Fibroblast of lung (primary cell): Measurements from ENCODE around the gene PXDC1. TPM values are rescaled to one million over a fixed set of nuclear protein-coding genes. Genes with fewer than 3 reads are reported as not detected.

ENCODE experiments used
- DNase-seq, 2 donors: peaks; one replicate each; pipeline versions ENCODE4 v3.0.0 to v3.0.0-alpha.2; 2010; ENCODE audit warnings: low read depth in 2 of 2
- H2AFZ ChIP-seq: 2 replicates; pipeline ENCODE4 v1.5.1; 2012; ENCODE audit warnings: low read length, control low read depth, inconsistent platforms
- H3K27ac ChIP-seq: 2 replicates; pipeline ENCODE4 v1.5.1; 2011; ENCODE audit warnings: low read length, control low read depth; ENCODE audit not compliant: insufficient read depth
- H3K27me3 ChIP-seq: 2 replicates; pipeline ENCODE4 v1.5.1; 2011; ENCODE audit warnings: mild to moderate bottlenecking, low read length; ENCODE audit not compliant: control insufficient read depth, insufficient read depth
- H3K36me3 ChIP-seq: 2 replicates; pipeline ENCODE4 v1.5.1; 2011; ENCODE audit warnings: low read length; ENCODE audit not compliant: control insufficient read depth, insufficient read depth
- H3K4me1 ChIP-seq: 2 replicates; pipeline ENCODE4 v1.5.1; 2011; ENCODE audit warnings: low read length; ENCODE audit not compliant: control insufficient read depth, insufficient read depth; ENCODE audit errors: extremely low read depth
- H3K4me2 ChIP-seq: 2 replicates; pipeline ENCODE4 v1.5.1; 2011; ENCODE audit warnings: low read length, control low read depth; ENCODE audit not compliant: insufficient read depth; ENCODE audit errors: extremely low read depth
- H3K4me3 ChIP-seq, 4 experiments: fragments of 200-600 bp in 1 of 4; sonication (generic) in 1 of 4; replicated peaks in 1 of 4; 2 replicates each; pipeline ENCODE4 v1.5.1; 2011 to 2016; ENCODE audit warnings: low read length in 4 of 4, low read depth in 3 of 4, mild to moderate bottlenecking in 3 of 4, control low read depth in 2 of 4, inconsistent platforms in 1 of 4, mixed read lengths in 1 of 4; ENCODE audit not compliant: insufficient read depth in 1 of 4; ENCODE audit errors: control extremely low read depth in 1 of 4
- H3K79me2 ChIP-seq: 2 replicates; pipeline ENCODE4 v1.5.1; 2012; ENCODE audit warnings: mild to moderate bottlenecking, low read length, inconsistent platforms; ENCODE audit not compliant: control insufficient read depth, insufficient read depth
- H3K9ac ChIP-seq: 2 replicates; pipeline ENCODE4 v1.5.1; 2011; ENCODE audit warnings: mild to moderate bottlenecking, low read length, control low read depth; ENCODE audit not compliant: insufficient read depth
- H3K9me3 ChIP-seq: 2 replicates; pipeline ENCODE4 v1.5.1; 2012; ENCODE audit warnings: low read depth, low read length; ENCODE audit not compliant: control insufficient read depth, insufficient read depth
- H4K20me1 ChIP-seq: 2 replicates; pipeline ENCODE4 v1.5.1; 2011; ENCODE audit warnings: low read length; ENCODE audit not compliant: control insufficient read depth, insufficient read depth; ENCODE audit errors: extremely low read depth
- EZH2 ChIP-seq: IDR thresholded peaks from 2 replicates; pipeline ENCODE4 v1.5.1; 2012; ENCODE audit warnings: low read length, control low read depth, mild to moderate bottlenecking; ENCODE audit errors: missing control alignments
- polyA plus RNA-seq, 2 donors: library from polyadenylated mRNA; depleted of rRNA in 1 of 2; stranded (reverse) in 1 of 2; unstranded in 1 of 2; fragments of >200 nt; gene quantifications; 2 replicates each; pipeline ENCODE4 v1.2.1, GENCODE V29; 2011 to 2012; ENCODE audit warnings: missing spikeins in 1 of 2
- total RNA-seq: library from RNA; depleted of rRNA; stranded (reverse); fragments of >200 nt; gene quantifications from 2 replicates; pipeline ENCODE4 v1.2.1, GENCODE V29; 2014
- TF ChIP-seq, protein P1 (sequence below), 2 donors: IDR thresholded peaks in 1 of 2; conservative IDR thresholded peaks in 1 of 2; 1 replicate in 1 of 2; 2 replicates in 1 of 2; pipeline ENCODE4 v1.5.1; 2011 to 2012; ENCODE audit warnings: low read length in 2 of 2, control low read depth in 1 of 2, inconsistent platforms in 1 of 2, low read depth in 1 of 2, mild to moderate bottlenecking in 1 of 2

The PXDC1 gene
- total and polyA plus RNA-seq, 2 donors (not counting 1 experiment from before 2014, with no cell fraction given), result 30.3 to 52.7 TPM

DNA sequence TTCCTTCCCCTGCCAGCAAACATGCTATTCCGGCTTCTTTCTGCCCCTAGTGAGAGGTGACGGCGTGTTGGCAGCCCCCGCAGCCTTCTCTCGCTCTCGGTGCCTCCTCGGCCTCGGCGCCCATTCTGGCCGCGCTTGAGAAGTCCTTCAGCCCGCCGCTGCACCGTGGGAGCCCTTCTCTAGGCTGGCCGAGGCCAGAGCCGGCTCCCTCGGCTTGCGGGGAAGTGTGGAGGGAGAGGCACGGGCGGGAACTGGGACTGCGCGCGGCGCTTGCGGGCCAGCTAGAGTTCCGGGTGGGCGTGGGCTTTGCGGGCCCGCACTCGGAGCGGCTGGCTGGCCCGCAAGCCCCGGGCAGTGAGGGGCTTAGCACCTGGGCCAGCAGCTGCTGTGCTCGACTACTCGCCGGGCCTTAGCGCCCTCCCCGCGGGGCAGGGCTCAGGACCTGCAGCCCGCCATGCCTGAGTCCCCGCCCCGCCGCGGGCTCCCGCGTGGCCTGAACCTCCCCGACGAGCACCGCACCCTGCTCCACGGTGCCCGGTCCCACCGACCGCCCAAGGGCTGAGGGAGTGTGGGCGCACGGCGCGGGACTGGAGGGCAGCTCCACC is 20.0 kb upstream of the PXDC1 start:
- H3K27ac ChIP-seq, result no peak overlapping the region
- no peak overlapping the region for H2AFZ ChIP-seq
- no peaks in the 10 kb centered on the region for H3K9me3 ChIP-seq
- H3K9ac ChIP-seq, result no peak overlapping the region
- H3K27me3 ChIP-seq, result no peaks in the 10 kb centered on the region
- TF ChIP-seq EZH2, result no peak
- TF ChIP-seq, protein P1, sequence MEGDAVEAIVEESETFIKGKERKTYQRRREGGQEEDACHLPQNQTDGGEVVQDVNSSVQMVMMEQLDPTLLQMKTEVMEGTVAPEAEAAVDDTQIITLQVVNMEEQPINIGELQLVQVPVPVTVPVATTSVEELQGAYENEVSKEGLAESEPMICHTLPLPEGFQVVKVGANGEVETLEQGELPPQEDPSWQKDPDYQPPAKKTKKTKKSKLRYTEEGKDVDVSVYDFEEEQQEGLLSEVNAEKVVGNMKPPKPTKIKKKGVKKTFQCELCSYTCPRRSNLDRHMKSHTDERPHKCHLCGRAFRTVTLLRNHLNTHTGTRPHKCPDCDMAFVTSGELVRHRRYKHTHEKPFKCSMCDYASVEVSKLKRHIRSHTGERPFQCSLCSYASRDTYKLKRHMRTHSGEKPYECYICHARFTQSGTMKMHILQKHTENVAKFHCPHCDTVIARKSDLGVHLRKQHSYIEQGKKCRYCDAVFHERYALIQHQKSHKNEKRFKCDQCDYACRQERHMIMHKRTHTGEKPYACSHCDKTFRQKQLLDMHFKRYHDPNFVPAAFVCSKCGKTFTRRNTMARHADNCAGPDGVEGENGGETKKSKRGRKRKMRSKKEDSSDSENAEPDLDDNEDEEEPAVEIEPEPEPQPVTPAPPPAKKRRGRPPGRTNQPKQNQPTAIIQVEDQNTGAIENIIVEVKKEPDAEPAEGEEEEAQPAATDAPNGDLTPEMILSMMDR (conservative IDR thresholded peaks at IDR 0.05 in 1 of 2, IDR thresholded peaks at IDR 0.05 in 1 of 2; ENCODE audit: low read depth in 1 of 2, low read length in 2 of 2), result no peak
- no peaks in the 10 kb centered on the region for H4K20me1 ChIP-seq
- no peaks in the 10 kb centered on the region for H3K79me2 ChIP-seq
- H3K4me3 ChIP-seq, result no peak overlapping the region
- no peak for DNase-seq
- H3K4me2 ChIP-seq, result no peak overlapping the region
- no peaks in the 10 kb centered on the region for H3K36me3 ChIP-seq
- peaks cover 8% of the 10 kb centered on the region for H3K4me1 ChIP-seq

DNA sequence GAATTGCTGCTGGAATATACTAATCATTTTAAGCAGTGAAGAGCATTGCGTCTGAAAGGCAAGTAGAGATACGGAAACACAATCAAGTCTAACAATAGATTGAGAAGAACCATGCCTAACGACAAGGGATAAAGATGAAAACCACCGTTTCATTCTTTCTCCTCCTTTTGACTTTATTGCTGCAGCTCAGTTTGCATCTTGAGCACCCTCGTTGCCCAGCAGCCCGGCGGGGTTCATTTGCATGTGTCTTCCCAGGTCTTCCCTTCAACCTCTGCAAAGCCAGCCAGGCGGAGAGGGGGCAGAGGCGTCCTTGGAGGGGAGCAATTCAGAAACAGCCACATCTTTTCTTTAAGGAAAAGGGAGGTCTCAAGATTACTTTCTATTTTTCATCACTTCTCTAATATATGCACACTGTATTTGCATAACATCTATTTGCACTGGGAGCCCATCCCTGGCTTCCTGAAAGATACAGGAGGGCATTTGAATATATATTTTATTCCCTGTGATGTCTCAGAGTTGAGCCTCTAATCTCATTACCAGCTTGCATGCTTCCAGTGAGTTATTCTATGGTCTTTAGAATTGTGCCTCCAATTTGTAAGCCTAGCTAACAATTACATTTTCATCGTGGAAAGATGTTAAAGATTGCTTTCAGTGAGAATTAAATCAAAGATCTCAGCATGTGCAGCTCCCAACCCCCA is 18.7 kb upstream of the PXDC1 start:
- TF ChIP-seq, protein P1 (conservative IDR thresholded peaks at IDR 0.05 in 1 of 2, IDR thresholded peaks at IDR 0.05 in 1 of 2; ENCODE audit: low read depth in 1 of 2, low read length in 2 of 2), result no peak
- TF ChIP-seq EZH2, result no peak
- H3K4me1 ChIP-seq, result peaks cover 8% of the 10 kb centered on the region
- H3K27me3 ChIP-seq, result no peaks in the 10 kb centered on the region
- H2AFZ ChIP-seq, result no peak overlapping the region
- peak overlapping the region; percentile 32 for H3K4me2 ChIP-seq
- H4K20me1 ChIP-seq, result no peaks in the 10 kb centered on the region
- no peaks in the 10 kb centered on the region for H3K79me2 ChIP-seq
- H3K27ac ChIP-seq, result no peak overlapping the region
- H3K36me3 ChIP-seq, result no peaks in the 10 kb centered on the region
- H3K4me3 ChIP-seq, result no peak overlapping the region
- no peaks in the 10 kb centered on the region for H3K9me3 ChIP-seq
- no peak for DNase-seq
- H3K9ac ChIP-seq, result no peak overlapping the region

DNA sequence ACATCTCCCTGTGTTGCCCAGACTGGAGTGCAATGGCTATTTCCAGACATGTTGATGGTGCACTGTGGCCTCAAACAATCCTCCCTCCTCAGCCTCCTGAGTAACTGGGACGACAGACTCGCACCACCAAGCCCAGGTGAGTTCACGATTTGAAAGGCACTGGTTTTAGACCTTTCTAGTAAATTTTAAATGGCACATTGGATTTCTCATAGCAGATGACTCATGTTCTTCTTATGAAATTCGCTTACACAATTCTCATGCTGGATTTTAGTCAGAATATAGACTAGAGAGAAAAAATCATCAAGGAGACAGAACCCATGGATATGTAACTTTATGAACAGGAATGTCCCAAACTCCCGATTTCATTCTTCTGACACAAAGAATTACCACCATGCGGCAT is 18.1 kb upstream of the PXDC1 start:
- no peak overlapping the region for H3K4me3 ChIP-seq
- no peak overlapping the region for H2AFZ ChIP-seq
- H4K20me1 ChIP-seq, result no peaks in the 10 kb centered on the region
- H3K9me3 ChIP-seq, result no peaks in the 10 kb centered on the region
- peaks cover 8% of the 10 kb centered on the region for H3K4me1 ChIP-seq
- DNase-seq, result peak; percentile 42 to 66
- H3K79me2 ChIP-seq, result no peaks in the 10 kb centered on the region
- H3K27me3 ChIP-seq, result no peaks in the 10 kb centered on the region
- peak overlapping the region; percentile 32 for H3K4me2 ChIP-seq
- TF ChIP-seq, protein P1 (conservative IDR thresholded peaks at IDR 0.05 in 1 of 2, IDR thresholded peaks at IDR 0.05 in 1 of 2; ENCODE audit: low read depth in 1 of 2, low read length in 2 of 2), result no peak
- no peak for TF ChIP-seq EZH2
- no peak overlapping the region for H3K9ac ChIP-seq
- no peak overlapping the region for H3K27ac ChIP-seq
- H3K36me3 ChIP-seq, result no peaks in the 10 kb centered on the region
